HepG2 (cell line): ENCODE results near the gene PRIM2. TPM values are rescaled to one million over a fixed set of nuclear protein-coding genes. Genes with fewer than 3 reads are reported as not detected.

Experiments
- ATAC-seq: fragments of 200-7000 bp; cut with Tn5 transposase; 3 replicates; pipeline ENCODE4 v1.9.1; 2020; ENCODE audit warnings: mild to moderate bottlenecking, moderate library complexity
- BruUV-seq: library from RNA; stranded (reverse); fragments of 400-500 nt; replicated peaks from 2 replicates; lab custom pipeline; 2021; lab: Mats Ljungman, UMichigan
- CTCF ChIA-PET: fragments of 300-600 bp; formaldehyde crosslinking; extraction: SDS; loops from one replicate; lab custom pipeline; 2021; ENCODE audit warnings: low total read pairs, inconsistent platforms, low intra/inter-chr PET ratio; lab: Yijun Ruan, JAX
- POLR2A ChIA-PET: fragments of 350-600 bp; sonication (Branson Sonifier 250); formaldehyde crosslinking; loops from one replicate; lab custom pipeline; 2020; ENCODE audit warnings: antibody characterized with exemption, inconsistent platforms; lab: Yijun Ruan, JAX
- DNase-seq: peaks from one replicate; pipeline ENCODE4 v3.0.0-alpha.2; 2015; ENCODE audit warnings: low spot score
- FAIRE-seq: peaks from 3 replicates; lab custom pipeline; 2011; peaks lifted over from hg19 to GRCh38; lab: Jason Lieb, UNC
- H2AFZ ChIP-seq: one replicate; pipeline ENCODE4 v1.6.1; 2011; ENCODE audit warnings: low read length, inconsistent platforms
- H3K27ac ChIP-seq: fragments of 300-600 bp; 3 replicates; pipeline ENCODE4 v1.8.0; 2011; ENCODE audit warnings: mixed run types, mild to moderate bottlenecking, mixed read lengths, low read length, inconsistent platforms; ENCODE audit not compliant: insufficient read depth; ENCODE audit errors: extremely low read length
- H3K27me3 ChIP-seq, 2 experiments: fragments of 200-600 bp in 1 of 2; 2 replicates in 1 of 2; 3 replicates in 1 of 2; pipeline versions ENCODE4 v1.6.0 to v1.8.0; 2011; ENCODE audit warnings: low read length in 2 of 2, mild to moderate bottlenecking in 2 of 2, moderate library complexity in 2 of 2, inconsistent platforms in 1 of 2; ENCODE audit not compliant: insufficient read depth in 2 of 2, control insufficient read depth in 1 of 2
- H3K36me3 ChIP-seq, 2 experiments: fragments of 200-600 bp in 1 of 2; replicated peaks in 1 of 2; 2 replicates in 1 of 2; 3 replicates in 1 of 2; pipeline versions ENCODE4 v1.5.1 to v1.8.0; 2011; ENCODE audit warnings: low read length in 2 of 2, inconsistent platforms in 1 of 2; ENCODE audit not compliant: insufficient read depth in 2 of 2, control insufficient read depth in 1 of 2
- H3K4me1 ChIP-seq: 2 replicates; pipeline ENCODE4 v1.5.1; 2012; ENCODE audit warnings: low read length, inconsistent platforms; ENCODE audit not compliant: insufficient read depth
- H3K4me2 ChIP-seq: 2 replicates; pipeline ENCODE4 v1.6.0; 2011; ENCODE audit warnings: low read depth, low read length, inconsistent platforms
- H3K4me3 ChIP-seq, 3 experiments: fragments of 200-600 bp in 1 of 3; sonication (generic), shearing (Covaris generic) in 1 of 3; replicated peaks in 1 of 3; 2 replicates each; pipeline ENCODE4 v1.5.1; 2011 to 2016; ENCODE audit warnings: low read length in 3 of 3, inconsistent platforms in 2 of 3, low read depth in 2 of 3, mild to moderate bottlenecking in 2 of 3, control low read depth in 1 of 3, mixed read lengths in 1 of 3; ENCODE audit not compliant: insufficient read depth in 1 of 3
- H3K79me2 ChIP-seq: one replicate; pipeline ENCODE4 v1.6.1; 2011; ENCODE audit warnings: low read length, inconsistent platforms; ENCODE audit not compliant: insufficient read depth
- H3K9ac ChIP-seq: 2 replicates; pipeline ENCODE4 v1.6.0; 2011; ENCODE audit warnings: mild to moderate bottlenecking, low read depth, low read length, inconsistent platforms; ENCODE audit not compliant: insufficient read depth
- H3K9me3 ChIP-seq: 2 replicates; pipeline ENCODE4 v1.5.1; 2012; ENCODE audit warnings: mild to moderate bottlenecking, low read length
- H4K20me1 ChIP-seq: 2 replicates; pipeline ENCODE4 v1.6.0; 2011; ENCODE audit warnings: inconsistent platforms, mild to moderate bottlenecking, low read length, moderate library complexity; ENCODE audit not compliant: insufficient read depth
- CBX2 ChIP-seq, 2 experiments: fragments of 200-600 bp in 1 of 2; sonication (generic); formaldehyde crosslinking in 1 of 2; IDR thresholded peaks; 2 replicates each; pipeline versions ENCODE4 v1.7.0 to v1.8.1; 2018 to 2022; ENCODE audit warnings: low read depth in 2 of 2, low read length in 1 of 2, mild to moderate bottlenecking in 1 of 2, missing genetic modification reagents in 1 of 2
- CEBPG ChIP-seq: IDR thresholded peaks from 2 replicates; pipeline ENCODE4 v1.6.1; 2016
- E2F2 ChIP-seq: sonication (generic); formaldehyde crosslinking; IDR thresholded peaks from 2 replicates; pipeline ENCODE4 v1.4.0; 2020; ENCODE audit warnings: missing genetic modification reagents, borderline replicate concordance
- GMEB1 ChIP-seq: sonication (generic); formaldehyde crosslinking; IDR thresholded peaks from 2 replicates; pipeline ENCODE4 v1.5.1; 2020; ENCODE audit warnings: missing genetic modification reagents, mild to moderate bottlenecking, borderline replicate concordance
- MAFF ChIP-seq: IDR thresholded peaks from 2 replicates; pipeline ENCODE4 v1.6.1; 2011; ENCODE audit warnings: low read depth, low read length, improper control_type of control experiment
- MED1 ChIP-seq: sonication (generic); formaldehyde crosslinking; IDR thresholded peaks from 2 replicates; pipeline ENCODE4 v1.4.0; 2020; ENCODE audit warnings: missing genetic modification reagents
- PHB2 ChIP-seq: fragments of 450-650 bp; IDR thresholded peaks from 2 replicates; pipeline ENCODE4 v1.6.1; 2018; ENCODE audit not compliant: partially characterized antibody
- RNF219 ChIP-seq: sonication (generic); formaldehyde crosslinking; IDR thresholded peaks from 2 replicates; pipeline ENCODE4 v1.5.0; 2020; ENCODE audit warnings: mild to moderate bottlenecking, missing genetic modification reagents
- SMYD3 ChIP-seq: sonication (generic); formaldehyde crosslinking; IDR thresholded peaks from 2 replicates; pipeline ENCODE4 v1.8.1; 2023; ENCODE audit warnings: mild to moderate bottlenecking, missing genetic modification reagents
- STAG1 ChIP-seq: sonication (generic); formaldehyde crosslinking; IDR thresholded peaks from 2 replicates; pipeline ENCODE4 v1.4.0; 2020; ENCODE audit warnings: missing genetic modification reagents
- THYN1 ChIP-seq: sonication (generic); formaldehyde crosslinking; IDR thresholded peaks from 2 replicates; pipeline ENCODE4 v1.8.1; 2023; ENCODE audit warnings: low read depth, mild to moderate bottlenecking, moderate library complexity, missing genetic modification reagents, borderline replicate concordance
- ZMYM4 ChIP-seq: sonication (generic); formaldehyde crosslinking; IDR thresholded peaks from 2 replicates; pipeline ENCODE4 v1.8.1; 2023; ENCODE audit warnings: mild to moderate bottlenecking, missing genetic modification reagents
- ZNF256 ChIP-seq: sonication (generic); formaldehyde crosslinking; conservative IDR thresholded peaks from 2 replicates; pipeline ENCODE4 v1.4.0; 2020; ENCODE audit warnings: missing genetic modification reagents
- ZNF281 ChIP-seq: sonication (generic); formaldehyde crosslinking; IDR thresholded peaks from 2 replicates; pipeline ENCODE4 v1.4.0; 2020; ENCODE audit warnings: missing genetic modification reagents, borderline replicate concordance
- ZNF792 ChIP-seq: IDR thresholded peaks from 2 replicates; pipeline ENCODE4 v1.6.1; 2016
- WGBS: methylation state at CpG from one replicate; pipeline ENCODE4 v1.1.6; 2017; ENCODE audit warnings: low lambda C conversion rate; 5-methylcytosine and 5-hydroxymethylcytosine counted together
- in situ Hi-C: cut with HindIII; loops from 2 replicates; pipeline ENCODE4 v1.10.0; 2017; ENCODE audit warnings: low pct_unique_long_range_greater_than_20kb; ENCODE audit not compliant: extremely low pct_ligation_motif_present
- intact Hi-C: fragments of 100-400 bp; cut with micrococcal nuclease; formaldehyde crosslinking; loops from one replicate; pipeline ENCODE4 v1.10.0; 2022; ENCODE audit not compliant: unreplicated experiment
- polyA plus RNA-seq, 8 experiments: library from polyadenylated mRNA; depleted of rRNA in 3 of 8; stranded (reverse) in 7 of 8; unstranded in 1 of 8; fragments of >200 nt; fragmentation: Illumina TruSeq in 4 of 8; extraction: Trizol in 4 of 8; gene quantifications; 2 replicates each; pipeline versions ENCODE4 v1.2.1 to v1.2.3, GENCODE V29; 2011 to 2016; ENCODE audit warnings: low read depth in 4 of 8, missing spikeins in 1 of 8, mixed read lengths in 1 of 8; ENCODE audit not compliant: insufficient read depth in 1 of 8
- total RNA-seq, 5 experiments: library from RNA; depleted of rRNA; stranded (reverse); fragments of >200 nt; fragmentation: Illumina TruSeq; extraction: Trizol; gene quantifications; 2 replicates each; pipeline ENCODE4 v1.2.3, GENCODE V29; 2016; ENCODE audit warnings: low read depth in 1 of 5

Gene PRIM2
- total and polyA plus RNA-seq, 2 of the 13 experiments (the other 11 are each of a cell fraction or from before 2014, with no cell fraction given) = 8.0 to 52.7 TPM

- Histone ChIP-seq H3K36me3 (no peaks in the 10 kb centered on the region), H3K4me3 (no peak overlapping the region), H3K9ac (no peak overlapping the region), H3K4me2 (no peak overlapping the region), H3K27me3 (no peaks in the 10 kb centered on the region), H4K20me1 (no peaks in the 10 kb centered on the region), H3K4me1 (peaks cover 27% of the 10 kb centered on the region), H3K27ac (no peak overlapping the region), H2AFZ (no peak overlapping the region), H3K79me2 (no peaks in the 10 kb centered on the region), H3K9me3 (no peaks in the 10 kb centered on the region)
- BruUV-seq = no TSS peak
- DNase-seq = no peak
- ATAC-seq = no peak
- in situ Hi-C loops = no loop called here
- 98% methylated on average over 4 of the region's 4 CpGs for WGBS
- FAIRE-seq = no peak
- ChIA-PET CTCF (no interaction called here), POLR2A (no interaction called here)
- intact Hi-C loops = no loop called here
- TF ChIP-seq CEBPG (CRISPR knock-in tag) (no peak), PHB2 (no peak), MED1 (no peak), ZNF256 (CRISPR knock-in tag) (no peak), E2F2 (CRISPR knock-in tag) (no peak), ZMYM4 (CRISPR knock-in tag) (no peak), SMYD3 (no peak), ZNF792 (no peak), ZNF281 (CRISPR knock-in tag) (no peak), STAG1 (CRISPR knock-in tag) (no peak), RNF219 (CRISPR knock-in tag) (no peak), GMEB1 (CRISPR knock-in tag) (no peak), MAFF (no peak), CBX2 (IDR thresholded peaks at IDR 0.05; ENCODE audit: low read depth, low read length) (no peak), CBX2 (CRISPR knock-in tag; IDR thresholded peaks at IDR 0.05; ENCODE audit: low read depth) (no peak), THYN1 (CRISPR knock-in tag) (no peak)
These were observed 115.7 kb downstream of the PRIM2 start for GRCh38 chr6:57432919-57433684.
